AG04450 (cell line): ENCODE results near the gene ARL6IP1. TPM values are rescaled to one million over a fixed set of nuclear protein-coding genes. Genes with fewer than 3 reads are reported as not detected.
"Not testable (repeated sequence)": the region's sequence is repeated elsewhere in the genome, so short reads cannot be mapped to it uniquely, and the experiment has no call there.

ENCODE experiments used
- CTCF ChIA-PET: fragments of 300-600, 350-600 bp; formaldehyde crosslinking; extraction: SDS; loops from one replicate; lab custom pipeline; 2022; ENCODE audit warnings: antibody characterized with exemption, inconsistent platforms; lab: Charles Lee
- POLR2A ChIA-PET: fragments of 350-600 bp; formaldehyde crosslinking; extraction: SDS; loops from one replicate; lab custom pipeline; 2021; ENCODE audit warnings: antibody characterized with exemption, inconsistent platforms; lab: Yijun Ruan, JAX
- DNase-seq: peaks from one replicate; pipeline ENCODE4 v3.0.0-alpha.2; 2011; ENCODE audit warnings: low read depth, low spot score
- H3K27ac ChIP-seq: one replicate; pipeline ENCODE4 v1.5.1; 2012; ENCODE audit warnings: low read depth, low read length, control low read depth
- H3K27me3 ChIP-seq: one replicate; pipeline ENCODE4 v1.6.0; 2012; ENCODE audit warnings: low read length; ENCODE audit not compliant: control insufficient read depth, insufficient read depth
- H3K4me3 ChIP-seq: 2 replicates; pipeline ENCODE4 v1.5.1; 2011; ENCODE audit warnings: mild to moderate bottlenecking, low read depth, low read length, control low read depth
- H3K9me3 ChIP-seq: 2 replicates; pipeline ENCODE4 v1.5.1; 2012; ENCODE audit warnings: low read length; ENCODE audit not compliant: control insufficient read depth, insufficient read depth
- polyA plus RNA-seq: library from polyadenylated mRNA; depleted of rRNA; stranded (reverse); fragments of >200 nt; gene quantifications from 2 replicates; pipeline ENCODE4 v1.2.3, GENCODE V29; 2011
- TF ChIP-seq, protein P1 (sequence below): IDR thresholded peaks from 2 replicates; pipeline ENCODE4 v1.5.1; 2011; ENCODE audit warnings: low read depth, low read length, control low read depth, inconsistent platforms

ARL6IP1 gene
- polyA plus RNA-seq, 1 experiment: 155 TPM

DNA sequence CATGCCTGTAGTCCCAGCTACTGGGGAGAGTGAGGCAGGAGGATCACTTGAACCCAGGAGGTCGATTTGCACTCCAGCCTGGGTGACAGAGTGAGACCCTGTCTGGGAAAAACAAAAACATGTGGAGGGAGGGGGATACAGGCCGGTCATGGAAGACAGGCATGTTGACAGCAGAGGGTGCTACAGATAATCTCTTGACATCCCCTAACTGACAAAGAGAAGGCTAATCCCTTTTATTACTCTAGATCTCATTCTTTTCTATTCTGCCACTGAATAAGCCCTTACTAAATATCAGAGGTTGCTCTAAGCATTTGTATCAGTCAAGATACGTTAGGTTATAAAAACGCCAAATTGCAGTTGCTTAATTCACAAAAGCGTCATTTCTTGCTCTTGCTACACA lies 25.0 kb downstream of the ARL6IP1 start:
- DNase-seq, H3K4me3 ChIP-seq, H3K9me3 ChIP-seq, H3K27me3 ChIP-seq, CTCF ChIA-PET, H3K27ac ChIP-seq, POLR2A ChIA-PET: not testable (repeated sequence)

DNA sequence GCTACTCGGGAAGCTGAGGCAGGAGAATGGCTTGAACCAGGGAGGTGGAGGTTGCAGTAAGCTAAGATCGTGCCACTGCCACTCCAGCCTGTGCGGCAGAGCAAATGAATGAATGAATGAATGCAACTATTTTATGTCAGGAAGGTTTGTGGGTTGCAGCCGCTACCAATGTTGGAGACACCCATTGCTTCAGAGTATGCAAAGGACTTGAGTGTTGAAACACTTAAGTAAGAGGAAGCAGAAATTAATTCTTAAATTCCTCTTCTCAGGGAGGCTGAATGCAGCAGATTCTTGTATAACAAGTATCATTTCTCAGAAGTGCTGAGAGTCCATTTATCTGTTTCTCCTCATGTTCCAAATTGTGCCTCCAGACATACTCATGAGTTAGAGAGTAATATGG lies 26.7 kb downstream of the ARL6IP1 start:
- POLR2A ChIA-PET, H3K27me3 ChIP-seq, DNase-seq, H3K27ac ChIP-seq, H3K4me3 ChIP-seq, CTCF ChIA-PET, H3K9me3 ChIP-seq: not testable (repeated sequence)

DNA sequence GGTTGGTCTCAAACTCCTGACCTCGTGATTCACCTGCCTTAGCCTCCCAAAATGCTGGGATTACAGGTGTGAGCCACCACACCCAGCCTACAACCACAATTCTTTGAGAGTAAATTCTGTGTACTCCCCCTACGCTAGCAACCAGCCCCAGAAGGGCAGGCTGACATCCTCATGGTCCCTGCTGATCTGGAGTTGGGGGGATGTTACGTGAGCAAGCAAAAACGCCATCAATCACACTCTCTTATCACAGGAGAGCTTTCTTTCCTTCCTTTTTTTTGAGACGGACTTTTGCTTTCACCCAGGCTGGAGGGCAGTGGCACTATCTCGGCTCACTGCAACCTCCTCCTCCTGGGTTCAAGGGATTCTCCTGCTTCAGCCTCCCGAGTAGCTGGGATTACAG lies 29.2 kb downstream of the ARL6IP1 start:
- H3K9me3 ChIP-seq, H3K4me3 ChIP-seq, DNase-seq, H3K27ac ChIP-seq, POLR2A ChIA-PET, H3K27me3 ChIP-seq, CTCF ChIA-PET: not testable (repeated sequence)

DNA sequence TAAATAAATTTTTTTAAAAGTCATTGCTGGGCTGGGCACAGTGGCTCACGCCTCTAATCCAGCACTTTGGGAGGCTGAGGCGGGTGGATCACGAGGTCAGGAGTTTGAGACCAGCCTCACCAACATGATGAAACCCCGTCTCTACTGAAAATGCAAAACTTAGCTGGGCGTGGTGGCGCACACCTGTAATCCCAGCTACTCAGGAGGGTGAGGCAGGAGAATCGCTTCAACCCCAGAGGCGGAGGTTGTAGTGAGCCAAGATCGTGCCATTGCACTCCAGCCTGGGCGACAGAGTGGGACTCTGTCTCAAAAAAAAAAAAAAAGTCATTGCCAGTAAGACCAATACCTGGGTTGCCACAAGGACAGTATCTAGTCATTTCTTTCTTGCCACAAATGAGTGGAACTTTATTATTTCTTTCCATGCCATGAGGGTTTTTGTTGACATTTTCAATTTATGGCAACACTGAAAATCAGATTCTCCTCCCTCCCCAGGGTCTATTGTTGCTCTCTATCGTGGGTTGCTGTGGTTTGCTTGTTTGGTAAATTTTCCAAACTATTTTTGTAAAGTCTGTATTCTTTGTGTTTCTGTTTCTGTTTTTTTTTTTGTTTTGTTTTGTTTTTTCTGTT lies 30.9 kb downstream of the ARL6IP1 start:
- H3K27ac ChIP-seq, H3K27me3 ChIP-seq, DNase-seq, CTCF ChIA-PET, POLR2A ChIA-PET, H3K9me3 ChIP-seq, H3K4me3 ChIP-seq: not testable (repeated sequence)

DNA sequence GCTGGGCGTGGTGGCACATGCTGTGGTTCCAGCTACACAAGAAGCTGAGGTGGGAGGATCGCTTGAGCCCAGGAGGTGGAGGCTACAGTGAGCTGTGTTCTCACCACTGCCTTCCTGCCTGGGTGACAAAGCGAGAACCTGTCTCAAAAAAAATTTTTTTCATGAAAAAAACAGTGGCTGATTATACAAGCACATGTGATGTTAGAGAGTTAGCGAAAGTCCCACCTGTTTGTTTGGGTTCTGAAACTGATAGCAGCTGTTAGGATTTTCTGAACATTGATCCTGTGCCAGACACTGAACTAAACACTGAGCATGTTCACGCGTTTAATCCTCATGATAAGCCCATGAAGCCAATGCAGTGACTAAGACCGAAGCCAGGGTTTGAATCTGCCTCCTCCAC lies 34.1 kb downstream of the ARL6IP1 start:
- H3K27me3 ChIP-seq, H3K27ac ChIP-seq, H3K9me3 ChIP-seq, DNase-seq, POLR2A ChIA-PET, H3K4me3 ChIP-seq: not testable (repeated sequence)
- CTCF ChIA-PET: interaction anchor here (0.7 kb wide), 1 partner anchor 1211 kb away, joined by 3 read pairs; no protein-coding TSS in a partner anchor

DNA sequence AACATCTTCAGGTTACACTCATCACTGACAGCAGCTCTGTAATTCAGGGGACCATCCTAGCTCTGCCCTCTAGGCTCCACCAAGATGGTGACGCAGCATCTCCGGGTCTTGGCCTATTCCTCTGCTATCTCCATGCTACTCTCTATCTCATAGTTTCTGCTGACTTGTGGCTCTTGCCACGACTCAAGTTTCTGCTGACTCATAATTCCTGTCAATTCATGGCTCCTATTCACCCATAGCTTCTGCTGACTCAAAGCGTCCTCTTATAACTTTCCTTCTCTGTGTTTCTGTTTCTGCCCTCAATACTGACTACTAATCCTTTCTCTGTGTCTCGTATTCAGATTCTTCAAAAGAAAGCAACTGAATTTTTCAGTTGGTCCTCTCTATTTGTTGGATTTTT lies 38.6 kb downstream of the ARL6IP1 start:
- POLR2A ChIA-PET, H3K9me3 ChIP-seq, DNase-seq, H3K27ac ChIP-seq, CTCF ChIA-PET, H3K27me3 ChIP-seq, H3K4me3 ChIP-seq: not testable (repeated sequence)

DNA sequence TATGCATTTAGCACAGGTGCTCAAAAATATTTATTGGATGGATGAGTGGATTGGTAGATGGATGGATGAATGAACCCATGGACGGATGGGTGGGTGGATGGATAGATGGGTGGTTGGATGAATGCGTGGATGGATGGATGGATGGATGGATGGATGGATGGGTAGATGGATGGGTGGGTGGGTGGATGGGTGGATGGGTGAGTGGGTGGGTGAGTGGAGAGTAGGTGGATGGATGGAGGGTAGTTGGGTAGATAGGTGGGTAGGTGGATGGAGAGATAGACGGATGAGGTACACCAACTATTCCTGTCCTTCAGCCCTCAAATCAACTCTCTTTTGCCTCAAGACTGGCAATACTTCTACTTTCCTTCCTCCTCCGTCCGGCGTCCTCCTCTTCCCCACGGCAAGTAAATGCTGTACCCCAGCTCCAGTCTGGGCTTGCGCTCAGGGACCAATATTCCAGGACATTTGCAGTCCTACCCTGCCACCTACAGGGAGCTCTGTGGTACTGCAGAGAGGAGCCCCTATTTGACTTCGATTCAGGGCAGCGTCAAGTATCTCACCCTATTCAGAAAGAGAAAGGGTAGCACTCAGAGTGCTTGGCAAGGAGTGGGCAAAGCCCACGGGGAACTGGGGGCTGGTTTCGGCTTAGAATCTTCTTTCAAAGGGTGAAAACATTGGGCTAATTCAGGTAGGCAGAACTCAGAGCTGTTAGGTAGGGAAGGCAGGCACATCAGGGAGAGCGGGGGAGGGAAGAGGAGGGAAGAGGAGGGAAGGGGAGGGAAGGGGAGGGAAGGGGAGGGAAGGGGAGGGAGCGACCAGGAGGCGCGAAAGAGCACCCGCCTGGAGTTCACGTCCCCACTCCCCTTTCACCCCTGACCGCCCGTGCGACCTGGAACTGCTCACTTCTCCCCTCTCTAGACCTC lies 41.5 kb downstream of the ARL6IP1 start:
- H3K27ac ChIP-seq, H3K27me3 ChIP-seq, H3K9me3 ChIP-seq, CTCF ChIA-PET, POLR2A ChIA-PET, DNase-seq, H3K4me3 ChIP-seq: not testable (repeated sequence)
- TF ChIP-seq, protein P1, sequence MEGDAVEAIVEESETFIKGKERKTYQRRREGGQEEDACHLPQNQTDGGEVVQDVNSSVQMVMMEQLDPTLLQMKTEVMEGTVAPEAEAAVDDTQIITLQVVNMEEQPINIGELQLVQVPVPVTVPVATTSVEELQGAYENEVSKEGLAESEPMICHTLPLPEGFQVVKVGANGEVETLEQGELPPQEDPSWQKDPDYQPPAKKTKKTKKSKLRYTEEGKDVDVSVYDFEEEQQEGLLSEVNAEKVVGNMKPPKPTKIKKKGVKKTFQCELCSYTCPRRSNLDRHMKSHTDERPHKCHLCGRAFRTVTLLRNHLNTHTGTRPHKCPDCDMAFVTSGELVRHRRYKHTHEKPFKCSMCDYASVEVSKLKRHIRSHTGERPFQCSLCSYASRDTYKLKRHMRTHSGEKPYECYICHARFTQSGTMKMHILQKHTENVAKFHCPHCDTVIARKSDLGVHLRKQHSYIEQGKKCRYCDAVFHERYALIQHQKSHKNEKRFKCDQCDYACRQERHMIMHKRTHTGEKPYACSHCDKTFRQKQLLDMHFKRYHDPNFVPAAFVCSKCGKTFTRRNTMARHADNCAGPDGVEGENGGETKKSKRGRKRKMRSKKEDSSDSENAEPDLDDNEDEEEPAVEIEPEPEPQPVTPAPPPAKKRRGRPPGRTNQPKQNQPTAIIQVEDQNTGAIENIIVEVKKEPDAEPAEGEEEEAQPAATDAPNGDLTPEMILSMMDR: peak; percentile 42

DNA sequence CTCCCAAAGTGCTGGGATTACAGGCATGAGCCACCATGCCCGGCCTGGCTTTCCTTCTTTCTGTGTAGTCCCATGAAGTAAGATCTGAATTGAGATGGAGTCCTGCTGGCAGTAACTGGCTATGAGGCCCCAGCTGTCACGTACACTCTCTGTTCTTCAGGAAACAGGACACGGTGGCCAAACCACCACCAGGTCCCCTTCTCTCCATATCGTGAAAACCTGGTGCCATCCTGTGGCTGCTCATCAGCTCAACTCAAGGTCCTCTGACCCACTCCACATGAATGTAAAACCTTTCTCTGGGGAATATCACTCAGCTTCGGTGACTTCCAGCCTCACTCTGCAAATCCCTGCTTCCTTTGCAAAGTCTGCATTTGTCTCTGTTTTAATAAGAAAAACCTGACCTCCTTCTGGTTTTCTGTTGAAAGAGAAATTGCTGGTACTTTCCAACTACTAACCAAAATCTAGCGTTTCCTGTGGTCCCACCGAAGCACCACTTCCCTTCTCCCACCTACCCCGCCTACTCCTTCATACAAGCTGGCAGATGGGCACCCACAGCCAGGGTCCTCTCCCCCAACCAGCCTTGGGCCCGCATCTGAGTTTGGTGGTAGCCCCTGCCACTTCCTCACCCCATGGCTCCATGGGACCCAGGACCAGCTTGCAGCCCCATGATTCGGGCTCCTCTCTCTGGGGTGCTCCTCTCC lies 43.2 kb downstream of the ARL6IP1 start:
- CTCF ChIA-PET, H3K27me3 ChIP-seq, H3K27ac ChIP-seq, H3K9me3 ChIP-seq, POLR2A ChIA-PET, H3K4me3 ChIP-seq, DNase-seq: not testable (repeated sequence)

DNA sequence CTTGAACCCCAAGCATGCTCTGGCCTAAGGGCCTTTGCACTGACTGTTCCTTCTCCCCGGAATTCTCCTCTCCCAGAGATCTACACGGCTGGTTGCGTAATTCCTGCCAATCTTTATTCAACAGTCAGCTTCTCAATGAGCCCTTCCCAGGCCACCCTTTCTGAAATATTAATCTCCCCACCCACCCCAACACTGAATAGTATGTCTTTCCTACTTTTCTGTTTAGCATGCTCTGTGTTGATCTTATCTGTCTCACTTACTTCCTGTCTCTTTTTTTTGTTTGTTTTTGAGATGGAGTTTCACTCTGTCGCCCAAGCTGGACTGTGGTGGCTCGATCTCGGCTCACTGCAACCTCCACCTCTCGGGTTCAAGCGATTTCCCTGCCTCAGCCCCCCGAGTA lies 44.7 kb downstream of the ARL6IP1 start:
- H3K4me3 ChIP-seq, H3K27me3 ChIP-seq, H3K27ac ChIP-seq, POLR2A ChIA-PET, H3K9me3 ChIP-seq, DNase-seq, CTCF ChIA-PET: not testable (repeated sequence)

DNA sequence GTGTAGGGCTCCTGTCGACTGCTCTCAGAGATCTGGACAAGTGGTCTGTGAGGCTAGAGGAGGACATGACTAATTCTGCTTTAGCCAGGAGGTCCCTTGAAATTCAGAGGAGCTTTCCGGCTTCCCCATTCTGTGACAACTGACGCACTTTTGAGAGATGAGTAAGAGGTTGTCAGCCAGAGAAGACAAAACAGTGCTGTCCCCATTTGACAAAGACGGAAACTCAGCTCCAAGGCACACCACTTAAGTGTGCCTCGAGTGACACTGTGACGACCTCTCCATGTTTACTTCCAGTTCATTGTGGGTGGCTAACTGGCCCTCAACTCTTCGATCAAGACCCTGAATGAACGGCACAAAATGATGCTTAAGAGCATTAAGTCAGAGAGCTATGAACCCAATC lies 58.5 kb downstream of the ARL6IP1 start:
- H3K27ac ChIP-seq, CTCF ChIA-PET, H3K9me3 ChIP-seq, DNase-seq, POLR2A ChIA-PET, H3K4me3 ChIP-seq, H3K27me3 ChIP-seq: not testable (repeated sequence)
